HG02678 (cell line): ENCODE data around the gene CCDC102A.

Experiments used
- ATAC-seq: cut with Tn5 transposase; IDR thresholded peaks from one replicate; pipeline ENCODE4 v1.9.1; 2021; ENCODE audit warnings: mild to moderate bottlenecking, moderate library complexity; ENCODE audit not compliant: unreplicated experiment

Gene CCDC102A

DNA sequence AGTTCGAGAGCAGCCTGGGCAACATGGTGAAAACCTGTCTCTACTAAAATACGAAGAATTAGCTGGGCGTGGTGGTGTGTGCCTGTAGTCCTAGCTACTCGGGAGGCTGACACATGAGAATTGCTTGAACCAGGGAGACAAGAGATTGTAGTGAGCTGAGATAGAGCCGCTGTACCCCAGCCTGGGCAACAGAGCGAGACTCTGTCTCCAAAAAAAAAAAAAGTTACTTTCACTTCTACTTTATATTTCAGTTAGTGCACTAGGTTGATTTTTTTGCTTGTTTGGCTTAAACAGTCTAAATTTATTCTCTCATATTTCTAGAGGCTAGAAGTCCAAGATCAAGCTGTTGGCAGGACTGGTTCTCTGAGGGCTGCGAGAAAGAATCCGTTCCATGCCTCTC, 13.4 kb downstream of the CCDC102A start:
- no peak for ATAC-seq

DNA sequence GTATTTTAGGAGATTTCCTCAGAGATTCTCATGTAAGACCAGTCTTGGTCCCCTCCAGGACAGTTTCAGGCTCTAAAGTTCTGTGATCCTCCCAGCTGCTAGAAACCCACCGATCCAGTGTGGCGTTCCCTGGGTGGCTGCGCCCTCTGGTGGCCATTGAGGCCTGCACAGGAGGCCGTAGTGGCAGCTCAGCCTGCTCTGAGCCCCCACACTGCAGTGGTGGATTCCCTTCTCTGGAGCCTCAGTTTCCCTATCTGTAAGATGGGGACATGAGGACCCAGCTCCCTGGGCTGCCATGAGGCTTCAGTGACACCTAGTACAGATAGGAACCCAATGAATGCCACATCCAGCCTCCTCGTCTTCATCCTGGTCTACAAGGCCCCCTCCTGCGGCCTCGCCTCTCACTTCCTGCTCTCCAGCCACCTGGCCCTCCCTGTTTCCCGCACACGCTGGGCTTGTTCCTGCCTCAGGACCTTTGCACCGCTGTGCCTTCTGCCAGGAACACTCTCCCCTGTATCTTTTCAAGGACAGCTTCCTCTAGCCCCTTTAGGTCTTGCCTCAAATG, 16.5 kb downstream of the CCDC102A start:
- ATAC-seq, result peak; percentile 63

DNA sequence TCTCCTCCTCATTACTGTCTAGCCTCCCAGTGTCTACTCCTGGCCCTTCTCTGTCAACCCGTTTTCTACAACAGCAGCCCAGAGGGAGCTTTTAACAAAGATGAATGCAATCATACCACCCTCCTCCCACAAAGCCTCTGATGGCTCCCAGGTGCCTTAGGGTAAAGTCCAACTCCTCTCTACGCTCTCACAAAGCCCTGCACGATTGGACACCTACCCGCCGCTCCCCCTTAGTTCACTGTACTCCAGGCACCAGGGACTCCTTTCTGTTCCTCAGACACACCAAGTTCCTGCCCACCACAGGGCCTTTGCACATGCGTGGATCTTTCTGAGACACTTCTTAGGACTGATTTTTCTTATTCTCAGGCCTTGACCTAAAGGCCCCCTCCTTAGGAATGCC, 17.4 kb downstream of the CCDC102A start:
- no peak for ATAC-seq

DNA sequence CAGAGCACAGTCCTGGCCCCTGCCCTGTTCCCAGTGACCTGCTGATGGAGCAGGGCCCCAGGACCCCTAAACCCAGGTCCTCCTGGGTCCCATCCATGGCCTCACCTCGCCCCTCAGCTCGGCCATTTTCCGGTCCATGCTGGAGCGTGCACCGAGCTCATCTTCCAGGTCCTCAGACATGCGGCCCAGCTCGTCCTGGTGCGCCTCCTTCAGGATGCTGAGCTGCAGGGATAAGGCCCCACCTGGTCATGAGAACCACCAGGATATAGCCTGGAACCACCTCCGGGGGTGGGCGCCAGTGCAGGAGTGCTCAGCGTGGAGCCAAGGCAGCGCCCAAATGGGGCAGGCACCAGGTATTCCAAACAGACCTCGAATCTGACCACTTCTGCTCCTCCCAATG, 17.9 kb downstream of the CCDC102A start:
- no peak for ATAC-seq

DNA sequence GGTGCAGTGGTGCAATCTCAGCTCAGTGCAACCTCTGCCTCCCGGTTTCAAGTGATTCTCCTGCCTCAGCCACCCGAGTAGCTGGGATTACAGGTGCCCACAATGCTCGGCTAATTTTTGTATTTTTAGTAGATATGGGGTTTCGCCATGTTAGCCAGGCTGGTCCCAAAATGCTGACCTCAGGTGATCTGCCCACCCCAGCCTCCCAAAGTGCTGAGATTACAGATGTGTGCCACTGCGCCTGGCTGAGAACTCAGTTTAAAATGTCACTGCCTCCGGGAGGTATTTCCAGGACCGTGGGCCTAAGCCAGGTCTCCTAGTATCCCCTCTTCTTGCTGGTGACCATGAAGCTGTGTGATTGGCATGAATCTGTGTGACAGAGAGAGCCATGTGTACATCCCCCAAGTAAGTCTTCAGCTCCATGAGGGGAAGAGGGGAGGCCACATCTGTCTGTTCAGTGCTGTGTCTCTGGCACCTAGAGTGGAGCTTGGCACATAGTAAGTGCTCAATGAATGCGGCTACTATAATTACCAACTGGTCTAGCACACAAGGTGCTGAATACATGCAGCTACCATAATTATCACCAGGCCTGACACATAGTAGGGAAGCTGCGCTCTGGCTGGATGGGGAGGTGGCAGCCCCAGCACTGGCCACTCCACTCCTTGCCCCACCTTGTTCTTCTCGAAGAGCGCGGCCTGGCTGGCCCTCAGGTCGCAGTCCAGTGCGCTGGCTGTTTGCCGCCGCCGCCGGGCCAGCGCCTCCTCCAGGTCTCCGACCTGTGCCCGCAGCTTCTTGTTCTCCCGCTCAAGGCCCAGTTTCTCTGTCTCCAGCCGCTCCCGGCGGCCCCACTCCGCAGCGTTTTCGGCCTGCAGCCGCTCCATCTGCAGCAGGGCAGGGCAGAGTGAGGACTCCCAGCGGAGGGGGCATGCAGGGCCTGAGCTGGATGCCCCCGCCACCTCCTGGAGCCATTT, 18.7 kb downstream of the CCDC102A start:
- ATAC-seq, result no peak

DNA sequence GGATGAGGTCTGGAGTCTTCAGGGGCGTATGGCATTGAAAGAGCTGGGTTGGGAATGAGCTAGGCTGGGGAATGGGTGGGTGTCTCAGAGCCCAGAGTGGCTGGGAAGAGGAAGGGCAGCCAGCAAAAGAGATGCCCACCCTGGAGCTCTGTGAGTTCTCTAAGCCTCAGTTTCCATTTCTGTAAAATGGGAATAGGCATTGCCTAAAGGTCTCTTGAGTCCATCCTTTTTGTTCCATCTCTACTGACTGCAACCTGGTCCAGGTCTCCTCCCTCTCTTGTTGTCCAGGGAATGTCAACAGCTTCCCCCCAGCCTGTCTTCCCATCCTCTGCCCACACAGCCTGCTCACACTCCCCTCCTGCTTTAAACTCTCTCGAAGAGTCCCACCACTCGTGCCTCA, 19.6 kb downstream of the CCDC102A start:
- no peak for ATAC-seq

DNA sequence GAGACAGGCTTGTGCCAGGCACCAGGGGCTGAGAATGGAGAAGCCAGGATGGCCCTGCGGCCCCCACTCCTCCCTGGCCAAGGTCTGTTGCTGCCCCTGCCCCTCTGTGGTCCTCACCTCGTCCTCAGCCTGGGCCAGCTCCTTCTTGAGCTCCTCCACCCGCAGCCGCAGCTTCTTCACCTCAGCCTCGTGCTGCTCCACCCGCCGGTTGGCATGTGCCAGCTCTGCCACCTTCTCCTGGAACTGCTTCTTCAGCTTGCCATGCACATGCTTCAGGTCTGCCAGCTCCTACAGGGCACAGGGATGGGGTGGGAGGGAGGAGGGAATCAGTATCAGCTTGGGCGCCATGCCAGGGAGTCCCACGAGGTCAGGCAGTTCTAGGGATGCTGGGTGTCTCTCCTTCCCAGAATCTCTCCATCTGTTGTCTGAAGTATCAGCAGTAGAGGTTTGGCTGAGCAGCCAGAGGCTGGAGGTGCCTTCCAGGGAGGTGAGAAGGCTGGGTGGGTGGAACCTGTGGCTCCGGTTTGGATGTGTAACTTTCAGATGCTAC, 20.1 kb downstream of the CCDC102A start:
- no peak for ATAC-seq

DNA sequence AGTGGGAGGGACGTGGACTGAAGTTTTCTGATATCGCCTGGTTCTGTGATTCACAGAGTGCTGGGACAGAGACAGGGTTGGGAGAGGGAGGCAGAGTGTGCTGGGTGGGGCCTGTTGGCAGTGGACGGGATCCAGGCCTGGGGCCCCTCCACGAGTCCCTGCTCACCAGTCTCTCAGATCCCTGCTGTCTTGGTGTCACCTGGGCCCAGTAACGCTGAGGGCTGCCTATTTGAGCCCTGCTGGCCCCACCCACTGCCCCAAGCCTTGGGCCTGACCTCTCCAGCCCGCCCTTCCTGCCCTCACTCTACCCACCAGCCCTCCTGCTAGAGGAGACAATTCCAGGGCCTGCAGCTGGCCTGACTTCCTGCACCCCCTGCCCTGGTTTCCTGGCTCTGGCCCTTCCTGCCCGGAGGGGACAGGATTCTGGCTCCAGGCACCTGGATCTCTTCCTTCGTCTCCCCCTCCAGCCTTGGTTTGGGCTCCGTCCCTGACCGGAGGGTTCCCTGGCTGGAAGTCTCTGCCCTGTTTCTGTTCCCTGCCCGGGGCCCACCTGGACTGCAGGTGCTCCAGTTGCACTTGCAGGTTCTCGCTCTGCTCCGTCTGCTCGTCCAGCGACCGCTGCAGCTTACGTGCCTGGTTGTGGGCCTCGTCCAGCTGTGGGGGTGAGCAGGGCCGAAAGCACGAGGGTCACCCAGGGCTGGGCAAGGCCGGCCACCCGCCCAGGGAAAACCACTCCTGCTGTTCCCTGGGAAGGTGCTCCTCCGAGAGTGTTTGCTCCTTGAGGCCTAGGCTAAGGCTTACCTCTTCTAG, 21.4 kb downstream of the CCDC102A start:
- no peak for ATAC-seq

DNA sequence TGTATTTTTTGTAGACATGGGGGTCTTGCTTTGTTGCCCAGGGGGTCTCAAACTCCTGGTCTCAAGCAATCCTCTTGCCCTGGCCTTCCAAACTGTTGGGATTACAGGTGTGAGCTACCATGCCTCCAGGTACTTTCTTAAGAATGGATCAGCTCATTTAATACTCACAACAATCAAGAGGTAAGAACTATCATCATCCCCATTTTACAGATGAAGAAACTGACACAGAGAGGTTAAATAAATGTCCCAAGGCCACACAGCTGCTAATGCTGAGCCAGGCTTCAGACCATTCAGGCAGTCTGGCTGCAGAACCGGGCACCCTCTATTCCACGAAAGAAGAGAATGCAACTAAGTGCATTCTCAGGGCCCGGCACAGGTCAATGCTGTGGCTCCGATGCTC, 22.0 kb downstream of the CCDC102A start:
- ATAC-seq, result no peak

DNA sequence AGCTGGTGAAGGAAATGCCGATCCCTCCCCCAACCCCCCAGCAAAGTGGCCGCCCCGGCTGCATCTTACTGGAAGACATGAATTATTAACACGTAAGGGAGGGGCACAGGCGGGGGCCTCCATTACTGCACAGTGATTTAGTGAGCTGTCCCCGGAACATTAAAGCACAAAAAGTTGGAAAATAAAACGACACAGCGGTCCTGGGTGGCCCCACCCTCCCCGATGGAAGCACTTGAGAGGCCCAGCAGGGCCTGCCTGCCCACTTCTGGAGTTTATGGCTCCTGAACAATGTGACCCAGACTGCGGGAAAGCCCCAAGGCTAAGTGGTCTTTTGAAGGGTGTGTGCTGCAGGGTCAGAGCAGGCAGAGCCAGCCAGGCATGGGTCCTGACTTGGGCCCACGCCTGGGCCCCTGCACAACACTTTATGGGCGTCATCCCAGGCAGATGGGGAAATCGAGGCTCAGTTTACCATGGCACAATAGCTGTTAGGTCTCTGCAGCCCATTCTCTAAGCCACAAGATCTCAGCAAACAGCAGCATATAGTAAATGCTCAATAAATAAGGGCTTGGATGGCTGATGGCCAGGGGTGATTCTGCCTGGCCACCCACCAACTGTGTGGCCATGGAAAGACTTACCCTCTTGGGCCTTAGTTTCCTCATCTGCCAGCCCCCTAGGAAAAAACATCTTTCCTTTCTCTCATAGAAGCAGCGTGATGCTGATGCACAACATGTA, 22.8 kb downstream of the CCDC102A start:
- no peak for ATAC-seq

DNA sequence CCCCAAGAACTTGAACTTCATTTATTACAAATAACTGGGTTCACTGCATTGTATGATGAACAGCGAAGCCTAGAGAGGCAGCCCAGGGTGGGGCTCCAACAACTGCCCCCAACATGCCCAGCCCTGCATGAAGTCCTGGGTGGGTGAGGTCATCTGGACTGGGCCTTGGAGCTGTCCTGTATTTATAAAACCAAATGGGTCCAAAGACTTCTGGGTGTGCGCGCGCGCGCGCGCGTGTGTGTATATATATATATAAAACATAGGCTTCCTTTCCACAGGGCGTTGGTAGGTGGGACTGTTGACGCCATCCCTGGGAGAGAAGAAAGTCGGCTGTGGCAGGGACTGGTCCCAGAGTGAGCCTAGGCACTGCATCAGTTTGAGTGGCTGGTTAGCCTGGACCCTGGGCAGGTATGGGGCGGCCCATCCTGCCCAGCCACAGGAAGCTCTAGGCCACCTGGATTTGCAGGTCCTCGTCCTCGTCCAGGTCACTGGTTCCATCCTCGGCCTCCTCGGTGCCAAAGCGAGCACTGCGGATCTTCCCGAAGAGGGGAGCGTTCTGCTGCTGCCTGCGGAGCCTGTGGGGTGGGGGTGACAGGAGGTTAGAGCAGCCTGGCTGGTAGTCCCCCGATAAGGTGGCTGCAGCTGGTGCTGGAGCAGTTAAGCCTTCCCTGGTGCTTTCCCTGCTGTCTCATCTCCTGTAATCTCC, 23.9 kb downstream of the CCDC102A start:
- ATAC-seq, result no peak

DNA sequence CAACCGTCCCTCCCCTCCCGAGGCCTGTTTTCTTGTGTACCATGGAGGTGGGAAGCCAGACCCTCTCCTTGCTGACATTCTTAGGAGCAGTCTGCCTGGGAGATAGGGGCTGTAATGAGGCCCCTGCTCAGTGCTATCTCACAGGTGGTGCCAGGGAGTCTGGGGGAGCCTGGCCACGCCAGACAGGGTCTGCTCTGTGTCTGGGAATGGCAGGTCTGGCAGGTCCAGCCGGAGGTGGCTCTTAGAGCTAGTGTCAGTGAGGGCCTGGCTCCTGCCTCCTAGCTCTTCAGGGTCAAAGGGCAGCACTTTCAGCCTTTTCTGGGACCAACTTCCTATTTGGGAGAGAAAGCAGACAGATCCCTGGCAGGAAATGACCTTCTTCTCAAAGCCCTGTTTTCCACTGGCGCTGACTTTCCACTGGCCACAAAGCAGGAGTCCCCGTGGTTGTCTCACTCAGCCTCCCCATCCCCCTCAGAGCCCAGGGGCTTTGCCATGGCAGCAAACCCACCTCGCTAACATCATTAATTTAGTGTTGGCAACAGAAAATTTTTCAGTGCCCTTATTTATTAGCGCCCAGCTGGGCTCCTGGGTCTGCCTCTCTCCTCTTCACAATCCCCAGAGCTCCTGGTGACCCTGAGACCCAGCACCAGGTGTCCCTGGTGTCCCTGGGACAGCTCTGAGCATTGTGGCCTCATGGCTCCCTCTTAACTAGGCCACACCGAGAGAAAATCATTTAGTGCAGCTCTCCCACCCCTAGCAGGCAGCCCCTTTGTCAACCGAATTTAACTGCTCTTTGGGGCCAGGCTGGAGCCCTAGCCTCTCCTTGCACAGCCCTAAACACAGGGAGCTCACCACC, 26.1 kb downstream of the CCDC102A start:
- no peak for ATAC-seq

DNA sequence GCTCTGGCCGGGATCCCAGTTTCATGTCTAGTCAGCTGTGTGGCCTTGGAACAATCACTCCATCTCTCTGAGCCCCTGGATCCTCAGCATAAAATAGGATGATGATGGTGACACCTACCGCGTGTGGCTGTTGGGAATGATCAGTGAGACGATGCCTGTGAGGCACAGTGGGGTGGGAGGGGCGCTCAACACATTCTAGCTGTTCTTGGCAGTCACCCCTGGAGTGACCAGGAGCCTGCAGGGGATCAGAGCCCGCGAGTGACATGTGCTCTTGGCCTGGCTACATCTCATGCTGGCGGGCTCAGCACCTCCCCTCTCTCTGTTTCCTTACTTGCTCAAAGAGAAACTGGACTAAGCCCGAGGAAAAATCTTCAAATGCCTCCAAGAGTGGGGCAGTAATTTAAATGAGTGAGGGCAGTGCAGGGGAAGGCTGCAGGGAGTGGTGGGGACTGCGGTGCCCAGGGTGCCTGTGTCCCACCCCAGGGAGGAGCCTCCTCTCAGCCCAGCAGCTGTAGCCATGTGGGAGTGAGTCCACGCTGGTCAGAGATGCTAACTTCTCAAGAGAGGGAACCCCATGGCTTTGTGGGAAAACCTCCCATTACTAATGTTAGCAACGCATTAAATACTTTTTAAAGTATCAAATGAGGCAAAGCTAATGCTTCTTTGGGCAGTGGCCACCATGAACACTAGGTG, 27.0 kb downstream of the CCDC102A start:
- ATAC-seq, result no peak

DNA sequence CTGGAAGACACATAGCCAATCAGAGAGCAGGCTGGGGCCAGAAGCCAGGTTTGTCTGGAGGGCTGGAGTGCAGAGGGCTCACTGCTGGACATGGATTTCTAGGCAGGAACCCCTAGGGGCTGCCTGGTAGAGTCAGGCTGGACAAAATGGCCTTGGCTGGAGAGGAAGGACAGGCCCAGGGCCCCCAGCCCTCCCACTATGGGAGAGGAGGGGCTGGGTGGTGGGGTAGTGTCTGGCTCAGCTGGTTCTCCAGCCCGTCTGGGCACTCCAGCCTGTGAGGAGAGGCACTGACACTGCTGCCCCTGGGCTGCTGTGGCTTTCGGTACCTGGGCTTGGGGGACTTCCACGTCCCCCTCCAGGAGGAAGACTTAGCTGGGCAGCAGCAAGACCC, 28.3 kb downstream of the CCDC102A start:
- no peak for ATAC-seq

DNA sequence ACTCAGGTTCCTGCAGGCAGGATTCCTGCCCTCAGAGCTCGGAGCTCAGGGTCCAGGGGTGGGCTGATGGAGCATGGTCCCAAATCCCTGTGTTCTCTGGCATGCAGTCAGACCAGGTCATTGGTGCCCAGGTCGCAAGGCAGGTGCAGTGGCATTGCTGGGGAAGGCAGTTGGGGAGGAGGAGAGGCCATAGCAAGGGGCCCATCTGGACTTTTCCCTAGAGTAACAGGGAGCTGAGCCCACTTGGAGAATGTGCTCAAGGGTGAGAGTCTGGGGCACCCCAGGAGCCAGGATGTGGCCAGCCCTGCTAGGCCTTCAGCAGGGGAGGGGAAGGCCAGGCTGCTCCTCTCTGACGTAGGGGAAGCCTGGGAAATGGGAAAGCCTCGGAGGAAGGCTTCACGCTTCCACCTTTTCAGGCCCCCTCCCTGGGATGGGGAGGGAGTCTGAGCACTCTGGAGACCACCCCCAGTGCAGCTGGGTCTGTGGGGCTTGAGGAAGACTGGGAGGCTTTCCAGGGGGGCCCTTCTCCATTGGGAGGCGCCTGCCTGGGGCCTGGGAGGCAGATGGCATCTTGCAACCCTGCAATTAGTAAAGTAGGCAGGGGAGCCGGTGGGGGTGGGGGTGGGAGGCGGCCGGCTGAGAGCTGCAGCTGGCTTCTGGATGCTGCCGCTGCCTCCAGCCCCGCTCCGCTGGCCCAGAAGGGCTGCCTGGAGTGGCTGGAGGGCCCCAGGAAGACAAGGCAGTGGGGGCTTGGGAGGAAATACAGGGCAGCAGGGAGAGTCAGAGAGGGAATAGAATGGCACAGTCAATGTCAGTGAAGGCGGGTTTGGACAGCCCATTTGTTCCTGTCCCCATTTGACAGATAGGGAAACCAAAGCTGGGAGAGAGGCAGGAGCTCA, 29.0 kb downstream of the CCDC102A start:
- no peak for ATAC-seq

DNA sequence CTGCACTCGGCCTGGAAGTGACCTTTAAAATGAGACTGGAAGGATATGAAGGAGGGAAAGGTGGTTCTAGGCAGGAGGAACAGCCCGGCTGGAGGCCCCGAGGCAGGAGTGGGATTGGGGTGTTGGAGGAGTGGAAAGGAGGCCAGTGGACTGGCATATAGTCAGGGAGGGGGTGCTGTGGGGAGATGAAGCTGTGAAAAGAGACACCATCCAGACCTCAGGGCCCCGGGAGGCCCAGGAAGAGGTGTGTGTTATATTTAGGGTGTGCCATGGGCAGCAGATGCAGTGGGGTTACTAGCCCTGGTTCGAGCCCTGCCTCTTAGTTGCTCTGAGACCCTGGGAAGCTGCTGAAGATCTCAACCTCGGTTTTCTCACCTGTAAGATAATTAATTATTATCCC, 31.2 kb downstream of the CCDC102A start:
- no peak for ATAC-seq

DNA sequence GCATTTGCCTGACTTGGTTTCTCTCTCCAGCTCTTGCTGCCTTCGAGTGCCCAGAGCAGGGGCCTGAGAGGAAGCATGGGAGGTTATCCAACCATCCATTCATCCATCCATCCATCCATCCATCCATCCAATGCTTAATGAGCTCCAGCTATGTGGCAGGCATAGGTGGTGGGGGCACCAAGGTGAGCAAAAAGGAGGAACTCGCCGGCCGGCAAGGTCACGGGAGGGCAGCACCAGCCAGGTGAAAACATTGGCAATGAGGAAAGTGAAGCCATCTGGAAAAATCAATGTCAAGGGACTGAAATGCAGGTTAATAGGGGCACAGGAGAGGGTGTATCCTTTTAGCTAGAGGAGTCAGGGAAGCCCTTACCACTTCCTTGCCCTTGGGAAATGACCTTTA, 31.9 kb downstream of the CCDC102A start:
- no peak for ATAC-seq

DNA sequence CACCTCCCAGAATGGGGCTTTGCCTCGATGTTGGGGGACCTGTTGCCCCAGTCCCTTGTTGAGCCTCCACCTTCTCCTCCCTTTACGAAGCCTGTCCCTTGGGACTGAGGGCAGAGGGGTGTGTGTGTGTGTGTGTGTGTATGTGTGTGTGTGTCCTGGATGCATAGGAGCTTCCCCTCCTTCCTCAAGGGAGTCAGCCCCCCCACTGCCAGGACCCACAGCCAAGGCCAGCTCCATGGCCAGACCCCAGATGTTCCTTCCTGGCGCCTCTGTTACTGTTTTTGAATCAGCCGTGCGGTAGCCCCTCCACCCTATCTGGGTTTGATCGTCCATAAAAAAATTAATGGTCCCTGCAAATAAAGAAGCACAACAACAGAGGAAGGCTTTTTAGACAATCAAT, 32.4 kb downstream of the CCDC102A start:
- ATAC-seq, result no peak
